Activated CD8-positive, alpha-beta memory T cell treated with anti-CD3 and anti-CD28 coated beads, Interleukin-2, amount 50 U/mL, for 1 hour (primary cell): ENCODE measurements around the gene HTATIP2.
"Not testable (repeated sequence)": the region's sequence is repeated elsewhere in the genome, so short reads cannot be mapped to it uniquely, and the experiment has no call there.

Experiments
- DNase-seq: peaks from one replicate; pipeline ENCODE4 v3.0.0-alpha.2; 2020; ENCODE audit errors: extremely low read depth

HTATIP2 gene

DNA sequence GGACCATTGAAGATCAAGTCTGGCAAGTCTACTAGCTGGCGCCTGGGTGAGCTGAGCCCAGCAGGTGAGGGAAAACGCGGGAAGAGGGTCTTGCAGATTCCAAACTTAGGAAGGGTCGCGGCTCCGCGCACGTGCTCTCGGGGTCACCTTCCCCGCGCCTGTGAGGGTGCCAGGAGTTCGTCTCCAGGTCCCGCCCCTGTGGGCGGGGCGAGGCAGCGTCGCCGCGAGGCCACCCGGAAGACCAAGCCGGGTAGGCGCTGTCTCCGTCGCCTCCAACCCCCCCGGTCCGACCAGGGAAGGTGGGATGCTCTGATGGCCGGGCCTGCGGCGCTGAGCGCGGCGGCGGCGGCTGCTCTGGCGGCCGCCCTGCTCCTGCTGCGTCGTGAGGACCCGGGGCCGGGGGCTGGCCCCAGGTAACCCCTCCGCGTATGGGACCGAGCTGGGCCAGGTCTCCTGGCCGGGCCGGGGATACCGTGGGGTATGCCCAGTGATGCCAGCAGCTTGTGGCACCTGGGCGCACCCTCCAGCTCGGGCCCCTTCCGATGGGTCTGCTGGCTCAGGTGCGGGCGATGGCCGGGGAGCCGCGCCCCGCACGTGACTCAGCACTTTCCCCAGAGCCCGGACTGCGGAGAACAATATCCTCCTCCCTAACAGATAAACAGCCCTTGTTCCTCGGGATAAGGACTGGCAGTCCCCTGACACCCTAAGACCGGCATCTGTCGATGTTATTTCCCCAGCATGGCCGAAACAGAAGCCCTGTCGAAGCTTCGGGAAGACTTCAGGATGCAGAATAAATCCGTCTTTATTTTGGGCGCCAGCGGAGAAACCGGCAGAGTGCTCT lies at the start of gene HTATIP2:
Gene HTATIP2 (plus strand): TSS at position 215 of the 841 bp plus-strand sequence. CDS start 524 bp downstream, at position 739.
- DNase-seq: no peak

GRCh38 chr11:20315800-20316199 lies 47.7 kb upstream of the HTATIP2 start:
- no peak for DNase-seq

DNA sequence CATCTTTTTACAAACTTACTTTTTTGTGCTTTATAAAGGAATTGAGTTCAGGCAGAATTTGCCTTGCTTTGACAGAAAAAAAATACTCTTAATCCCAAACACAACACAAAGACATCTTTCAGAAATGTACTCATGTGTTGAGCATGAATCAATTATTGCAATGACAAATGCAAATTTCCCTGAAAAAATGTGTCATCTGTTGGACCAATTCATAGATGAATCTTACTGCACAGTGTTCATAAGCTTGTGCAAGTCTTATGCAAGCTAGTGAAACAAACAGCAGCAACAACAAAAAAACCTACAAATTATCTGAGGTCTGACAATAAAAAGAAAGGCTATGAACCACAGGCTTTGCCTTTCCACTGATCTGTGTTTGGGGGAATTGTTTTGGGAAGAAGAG lies 42.3 kb upstream of the HTATIP2 start:
- no peak for DNase-seq

DNA sequence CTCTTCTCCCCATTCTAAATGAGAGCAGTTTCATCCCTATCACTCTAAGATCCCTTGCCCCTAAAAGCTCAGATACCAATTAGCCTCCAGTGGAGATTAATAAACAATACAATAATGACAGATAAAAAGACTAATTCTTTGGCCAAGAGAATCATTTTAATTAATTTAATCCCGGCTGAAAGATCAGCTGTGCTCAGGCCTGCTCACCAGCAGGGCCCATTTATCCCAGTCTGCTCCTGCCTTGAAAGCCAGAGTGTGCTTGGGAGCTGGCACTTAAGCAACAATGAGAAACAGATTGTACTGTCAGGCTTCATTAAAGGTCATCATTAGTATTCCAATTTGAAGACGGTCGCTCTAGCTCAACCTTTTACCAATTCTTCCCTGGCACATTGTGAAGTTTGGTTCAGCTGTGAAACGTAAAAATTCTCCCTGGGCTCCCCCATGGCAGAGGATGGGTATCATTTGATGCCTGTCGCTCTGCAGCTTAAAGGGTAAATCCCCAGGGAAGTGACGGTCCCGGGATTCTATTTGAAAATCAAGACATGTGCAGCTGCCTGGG lies 36.1 kb upstream of the HTATIP2 start:
- DNase-seq: no peak

GRCh38 chr11:20336056-20336455 lies 27.5 kb upstream of the HTATIP2 start:
- DNase-seq: no peak

DNA sequence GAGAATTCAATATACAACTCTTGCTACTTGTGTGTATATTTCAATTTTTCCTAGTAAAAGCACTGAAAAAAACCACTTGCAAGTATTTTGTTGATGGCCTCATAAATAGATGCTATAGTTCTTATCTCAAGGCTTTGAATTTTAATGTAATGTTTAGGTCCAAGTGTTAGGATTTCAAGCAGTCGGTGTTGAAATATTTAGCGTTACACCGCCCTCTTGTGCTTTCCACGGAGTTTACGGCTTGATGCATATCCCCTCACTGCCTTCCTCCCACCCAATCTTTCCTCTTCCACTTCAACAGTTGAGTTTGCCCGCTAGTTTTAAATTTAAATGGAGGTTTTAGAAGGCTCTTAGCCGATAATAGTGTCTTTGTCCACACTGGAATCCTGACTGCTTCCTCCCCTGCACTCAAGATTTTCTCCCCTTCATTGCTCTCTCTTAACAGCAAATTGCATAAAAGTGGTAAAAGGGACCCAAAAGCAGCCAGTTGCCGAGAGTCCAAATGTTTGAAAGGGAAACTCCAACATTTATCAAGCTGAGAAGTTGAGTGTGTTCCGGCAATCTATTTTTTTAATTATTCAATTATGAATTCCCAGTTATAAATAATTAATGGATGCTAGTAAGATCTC lies 25.9 kb upstream of the HTATIP2 start:
- DNase-seq: no peak

DNA sequence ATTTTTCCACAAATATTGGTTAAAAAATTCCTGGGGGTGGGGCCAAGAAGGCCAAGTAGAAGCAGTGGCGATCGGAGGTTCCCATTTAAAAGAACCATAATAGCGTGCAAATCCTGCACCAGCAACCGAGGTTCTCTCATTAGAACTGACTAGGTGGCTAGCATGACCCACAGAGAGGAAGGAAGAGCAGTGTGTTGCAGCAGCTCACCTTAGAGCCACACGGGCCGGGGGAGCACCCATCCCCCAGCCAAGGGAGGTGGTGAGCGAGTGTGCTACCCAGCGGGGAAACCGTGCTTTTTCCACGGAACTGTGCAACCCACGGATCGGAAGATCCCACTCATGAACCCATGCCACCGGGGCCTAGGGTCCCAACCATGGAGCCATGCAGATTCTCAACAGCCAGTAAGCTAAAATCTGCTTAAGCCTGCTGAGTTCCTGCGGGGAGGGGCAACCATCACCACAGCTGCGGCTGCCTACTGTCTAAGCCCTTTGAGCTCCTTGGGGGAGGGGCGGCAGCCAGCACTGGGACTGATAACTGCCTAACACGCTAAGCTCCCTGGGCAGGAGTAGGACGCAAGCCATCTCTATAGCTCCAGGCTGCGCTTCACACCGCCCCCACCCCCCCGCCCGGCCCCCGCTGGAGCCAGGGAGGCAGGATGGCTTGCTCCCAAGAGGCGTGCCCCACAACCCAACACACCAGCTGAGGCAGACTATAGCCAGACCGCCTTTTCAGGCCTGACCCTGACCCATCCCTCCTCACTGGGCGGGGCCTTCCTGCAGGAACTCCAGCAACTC lies 21.0 kb upstream of the HTATIP2 start:
- no peak for DNase-seq

- no peak for DNase-seq
Measured at GRCh38 chr11:20351136-20351535, 12.4 kb upstream of the HTATIP2 start.

DNA sequence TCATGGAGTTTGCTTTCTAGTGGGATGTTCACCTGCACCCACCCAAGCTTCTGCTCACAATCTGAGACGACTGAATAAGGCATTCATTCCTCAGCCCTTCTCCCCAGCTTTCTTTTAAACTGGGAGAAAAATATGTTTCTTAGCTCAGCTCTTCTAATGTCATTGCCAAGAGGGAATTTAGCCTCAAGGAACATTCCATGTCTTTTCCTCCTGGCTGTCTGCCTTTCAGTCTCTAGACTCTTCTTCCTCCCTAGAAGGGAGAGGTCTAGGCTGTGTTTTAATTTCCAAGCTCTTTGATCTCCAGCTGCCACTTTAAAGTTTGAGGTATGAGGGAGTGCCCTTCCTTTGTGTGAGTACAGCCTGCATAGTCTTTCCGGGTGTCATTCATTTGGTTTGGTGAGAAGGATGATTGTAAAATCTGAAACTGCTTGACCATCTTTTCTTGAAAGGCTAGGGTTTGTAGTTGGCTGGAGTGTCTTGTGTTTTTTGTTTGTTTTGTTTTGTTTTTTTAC lies 11.7 kb upstream of the HTATIP2 start:
- DNase-seq: no peak

- DNase-seq: no peak
Measured at GRCh38 chr11:20353829-20354434, 9.6 kb upstream of the HTATIP2 start.

DNA sequence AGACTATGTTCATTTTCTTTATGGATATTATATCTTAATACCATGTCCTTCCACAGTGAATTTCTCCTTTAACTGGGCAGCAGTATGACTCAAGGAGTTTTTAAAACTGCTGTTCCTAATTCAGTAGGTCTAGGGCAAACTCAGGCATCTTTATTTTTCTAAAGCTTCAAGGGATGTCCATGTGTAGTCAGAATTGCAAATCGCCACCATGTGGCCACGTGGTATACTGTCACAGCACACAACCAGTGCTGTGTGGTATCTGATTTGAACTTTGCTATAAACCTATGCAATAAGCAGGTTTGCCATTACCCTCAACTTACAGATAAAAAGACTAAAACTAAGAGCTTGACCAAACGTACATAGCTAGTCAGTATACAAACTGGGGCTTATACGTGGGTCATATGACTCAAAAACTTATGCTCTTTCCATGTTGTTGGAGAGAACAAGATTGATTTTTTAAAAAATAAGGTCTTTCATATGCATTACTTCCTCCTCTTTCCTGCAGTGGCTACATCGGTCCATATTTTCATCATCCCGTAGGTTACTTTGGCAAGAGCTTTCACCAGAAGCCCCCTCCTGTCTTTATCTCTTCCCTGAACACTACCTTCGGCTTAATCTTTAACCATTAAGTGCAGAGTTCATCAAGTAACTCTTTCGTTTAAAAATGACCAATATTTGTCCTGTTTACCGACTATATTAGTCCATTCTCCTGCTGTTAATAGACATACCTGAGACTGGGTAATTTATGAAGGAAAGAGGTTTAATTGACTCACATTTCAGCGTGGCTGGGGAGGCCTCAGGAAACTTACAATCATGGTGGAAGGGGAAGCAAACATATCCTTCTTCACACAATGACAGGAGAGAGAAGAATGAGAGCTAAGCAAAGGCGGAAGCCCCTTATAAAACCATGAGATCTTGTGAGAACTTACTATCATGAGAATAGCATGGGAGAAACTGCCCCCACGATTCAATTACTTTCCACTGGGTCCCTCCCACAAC lies 8.0 kb upstream of the HTATIP2 start:
- no peak for DNase-seq

GRCh38 chr11:20357150-20357549 lies 6.4 kb upstream of the HTATIP2 start:
- no peak for DNase-seq

GRCh38 chr11:20360650-20361049 lies 2.9 kb upstream of the HTATIP2 start:
- DNase-seq: no peak

DNA sequence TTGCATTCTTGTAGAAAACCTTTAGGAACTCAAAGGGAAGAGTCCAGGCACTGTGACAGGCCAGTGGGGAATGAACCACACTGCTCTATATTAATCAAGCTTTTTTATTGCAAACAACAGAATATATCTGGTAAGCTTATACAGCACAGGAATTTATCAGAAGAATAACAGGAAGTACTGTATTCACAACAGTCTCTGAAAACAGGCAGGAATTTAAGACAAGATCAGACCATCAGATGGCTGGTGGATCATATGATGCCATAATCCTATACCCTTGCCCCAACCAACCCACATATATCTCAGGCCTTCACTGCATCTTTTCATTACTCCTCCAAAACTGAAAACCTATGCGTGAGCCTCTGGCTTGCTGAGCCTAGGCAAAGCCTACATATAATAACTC lies 1.0 kb upstream of the HTATIP2 start:
- DNase-seq: no peak

DNA sequence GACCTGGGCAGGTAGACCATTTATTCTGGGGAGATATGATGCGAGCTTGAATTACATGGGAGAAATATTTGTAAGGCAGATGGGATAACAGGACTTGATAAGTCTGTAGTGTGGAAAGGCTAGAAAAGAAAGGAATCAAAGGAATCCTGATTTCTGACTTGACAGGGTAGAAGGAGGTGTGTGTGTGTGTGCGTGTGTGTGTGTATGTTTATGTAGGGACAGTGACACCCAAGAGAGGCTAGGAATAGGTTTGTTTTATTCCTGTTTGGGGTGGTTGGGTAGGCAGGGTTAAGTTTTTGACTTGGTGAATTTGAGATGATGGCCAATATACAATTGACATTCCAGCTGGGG lies 390 bp upstream of the HTATIP2 start:
- no peak for DNase-seq

DNA sequence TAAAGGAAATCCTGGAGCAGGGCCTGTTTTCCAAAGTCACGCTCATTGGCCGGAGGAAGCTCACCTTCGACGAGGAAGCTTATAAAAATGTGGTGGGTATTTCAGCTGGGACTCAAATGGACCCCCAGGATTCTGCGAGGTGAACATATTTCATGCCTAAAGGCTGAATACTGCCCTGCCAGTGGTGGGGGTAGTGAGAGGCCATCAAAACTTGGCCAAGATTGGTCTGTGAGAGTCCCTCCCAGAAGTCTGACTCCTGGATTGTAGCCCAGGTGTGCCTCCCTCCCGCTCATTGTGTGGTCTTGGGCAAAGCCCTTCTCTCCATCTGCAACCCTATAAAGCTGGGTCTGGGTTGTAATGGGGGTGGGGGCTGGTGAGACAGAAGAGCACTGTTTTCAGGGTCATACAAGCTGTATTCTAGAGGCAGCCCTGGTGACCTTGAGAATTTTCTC lies 853 bp downstream of the HTATIP2 start:
- no peak for DNase-seq

DNA sequence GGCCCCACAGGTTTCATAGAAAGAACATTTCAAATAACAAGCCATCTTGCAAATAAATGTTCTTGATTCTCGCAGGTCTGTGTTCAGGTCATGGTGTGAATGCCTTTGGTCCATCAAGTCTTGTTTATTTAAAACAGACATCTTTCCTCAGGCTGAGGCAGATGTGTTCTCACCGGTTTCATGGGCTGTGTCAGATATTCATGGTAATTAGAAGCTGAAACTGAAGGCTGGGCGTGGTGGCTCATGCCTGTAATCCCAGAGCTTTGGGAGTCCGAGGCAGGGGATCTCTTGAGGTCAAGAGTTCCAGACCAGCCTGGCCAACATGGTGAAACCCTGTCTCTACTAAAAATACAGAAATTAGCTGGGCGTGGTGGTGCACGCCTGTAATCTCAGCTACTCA lies 2.0 kb downstream of the HTATIP2 start:
- not testable (repeated sequence) for DNase-seq

GRCh38 chr11:20367313-20367948 lies 3.9 kb downstream of the HTATIP2 start:
- no peak for DNase-seq

DNA sequence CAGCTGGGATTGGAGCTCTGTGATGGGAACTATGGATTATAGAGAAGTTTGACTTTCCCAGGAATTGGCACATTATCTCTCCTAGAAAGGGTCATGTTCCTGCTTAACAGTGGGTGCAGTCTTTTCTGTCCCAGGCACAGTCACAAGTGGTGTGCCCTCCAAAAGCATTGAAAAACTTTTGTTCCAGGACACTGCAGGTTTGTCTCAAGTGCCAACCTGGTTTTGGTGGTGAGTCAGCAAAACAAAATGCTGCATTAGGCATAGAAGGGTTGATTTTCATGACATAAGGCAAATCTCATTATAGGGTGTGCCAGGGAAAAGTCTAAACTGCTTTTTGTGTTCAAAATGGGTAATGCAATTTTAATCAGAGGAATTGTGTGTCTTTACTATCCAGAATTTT lies 4.9 kb downstream of the HTATIP2 start:
- DNase-seq: no peak

GRCh38 chr11:20369826-20370225 lies 6.3 kb downstream of the HTATIP2 start:
- DNase-seq: no peak
